OCI-LY7 (cell line): Measurements from ENCODE around the gene ARTN. TPM values are rescaled to one million over a fixed set of nuclear protein-coding genes. Genes with fewer than 3 reads are reported as not detected.

Experiments
- BruUV-seq: library from RNA; stranded (reverse); fragments of 400-500 nt; replicated peaks from 2 replicates; lab custom pipeline; 2021; lab: Mats Ljungman, UMichigan
- CTCF ChIA-PET: fragments of 300-600 bp; sonication (Branson Sonifier 250); formaldehyde crosslinking; loops from one replicate; lab custom pipeline; 2022; ENCODE audit warnings: antibody characterized with exemption; ENCODE audit not compliant: unreplicated experiment; lab: Charles Lee
- POLR2A ChIA-PET: fragments of 300-600 bp; sonication (Branson Sonifier 250); formaldehyde crosslinking; loops from one replicate; lab custom pipeline; 2022; ENCODE audit warnings: antibody characterized with exemption; lab: Charles Lee
- DNase-seq: peaks from one replicate; pipeline ENCODE4 v3.0.0-alpha.2; 2015; ENCODE audit warnings: low spot score
- H2AFZ ChIP-seq: fragments of 200-600 bp; sonication (generic), shearing (Covaris generic); 2 replicates; pipeline ENCODE4 v1.6.1; 2014; ENCODE audit warnings: mild to moderate bottlenecking, antibody characterized with exemption, low read length, moderate library complexity
- H3K27ac ChIP-seq: fragments of 200-600 bp; sonication (generic); 2 replicates; pipeline ENCODE4 v1.5.1; 2014; ENCODE audit warnings: mixed run types, low read depth, mild to moderate bottlenecking, moderate library complexity, low read length, inconsistent platforms; ENCODE audit not compliant: poor library complexity, severe bottlenecking
- H3K36me3 ChIP-seq: fragments of 200-600 bp; sonication (generic); 2 replicates; pipeline ENCODE4 v1.6.1; 2014; ENCODE audit warnings: mild to moderate bottlenecking, antibody characterized with exemption, low read length, moderate library complexity, mixed read lengths; ENCODE audit not compliant: insufficient read depth
- H3K4me1 ChIP-seq: fragments of 200-600 bp; sonication (generic); 2 replicates; pipeline ENCODE4 v1.5.1; 2014; ENCODE audit warnings: mild to moderate bottlenecking, low read length; ENCODE audit not compliant: insufficient read depth, poor library complexity, severe bottlenecking
- H3K4me2 ChIP-seq: fragments of 200-600 bp; sonication (generic); 2 replicates; pipeline ENCODE4 v1.6.1; 2014; ENCODE audit warnings: mild to moderate bottlenecking, low read length
- H3K4me3 ChIP-seq: fragments of 200-600 bp; sonication (generic); 2 replicates; pipeline ENCODE4 v1.5.1; 2014; ENCODE audit warnings: mild to moderate bottlenecking, low read depth, low read length; ENCODE audit not compliant: poor library complexity, severe bottlenecking
- H3K79me2 ChIP-seq: fragments of 200-600 bp; sonication (generic); 2 replicates; pipeline ENCODE4 v1.6.1; 2016; ENCODE audit warnings: low read depth, mild to moderate bottlenecking, low read length, moderate library complexity, mixed read lengths; ENCODE audit not compliant: insufficient read depth
- H3K9me2 ChIP-seq: fragments of 200-600 bp; sonication (generic); 2 replicates; pipeline ENCODE4 v1.6.1; 2016; ENCODE audit warnings: mild to moderate bottlenecking, low read length, mixed read lengths; ENCODE audit not compliant: insufficient read depth
- H3K9me3 ChIP-seq: fragments of 200-600 bp; sonication (generic); 2 replicates; pipeline ENCODE4 v1.6.1; 2014; ENCODE audit warnings: mild to moderate bottlenecking, mixed run types, low read length, mixed read lengths
- H4K20me1 ChIP-seq: fragments of 200-600 bp; sonication (generic); 2 replicates; pipeline ENCODE4 v1.6.1; 2014; ENCODE audit warnings: mild to moderate bottlenecking, antibody characterized with exemption, low read length, moderate library complexity, mixed read lengths; ENCODE audit not compliant: insufficient read depth
- EZH2phosphoT487 ChIP-seq: fragments of 200-600 bp; sonication (generic); IDR thresholded peaks from 2 replicates; pipeline ENCODE4 v1.6.1; 2018; ENCODE audit warnings: low read depth, borderline replicate concordance, mild to moderate bottlenecking, mixed run types, antibody characterized with exemption, low read length, moderate library complexity, mixed read lengths
- intact Hi-C: fragments of 100-400 bp; cut with micrococcal nuclease; formaldehyde crosslinking; loops from one replicate; pipeline ENCODE4 v1.10.0; 2022; ENCODE audit not compliant: unreplicated experiment
- total RNA-seq, 2 experiments: library from RNA; depleted of rRNA in 1 of 2; stranded (reverse); fragments of >200 nt in 1 of 2; shearing (Covaris generic) in 1 of 2; gene quantifications; 2 replicates each; pipeline ENCODE4 v1.2.3, GENCODE V29; 2014 to 2022
- TF ChIP-seq, protein P1 (sequence below): fragments of 200-600 bp; sonication (generic); conservative IDR thresholded peaks from 2 replicates; pipeline ENCODE4 v1.5.1; 2014; ENCODE audit warnings: mild to moderate bottlenecking, antibody characterized with exemption, low read length, moderate library complexity, mixed read lengths

The ARTN gene
- total RNA-seq, 2 experiments from 2014 or later, result 0.44 to 1.2 TPM

DNA sequence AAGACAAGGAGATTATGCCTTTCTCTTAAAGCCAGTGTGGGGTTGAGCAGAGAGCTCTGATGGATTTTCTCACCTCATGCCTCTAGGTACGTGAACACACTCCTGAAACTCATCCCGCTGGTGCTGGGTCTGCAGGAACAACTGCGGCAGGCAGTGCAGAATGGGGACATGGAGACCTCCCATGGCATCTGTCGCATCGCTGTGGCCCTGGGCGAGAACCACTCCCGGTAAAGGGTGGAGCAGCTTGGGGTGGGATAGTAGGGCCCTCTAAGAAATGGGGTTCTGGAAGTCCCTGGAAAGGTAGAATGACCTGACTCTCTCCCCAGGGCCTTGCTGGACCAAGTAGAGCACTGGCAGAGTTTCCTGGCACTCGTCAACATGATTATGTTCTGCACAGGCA is 22.6 kb downstream of the ARTN start:
- CTCF ChIA-PET, result no interaction called here

DNA sequence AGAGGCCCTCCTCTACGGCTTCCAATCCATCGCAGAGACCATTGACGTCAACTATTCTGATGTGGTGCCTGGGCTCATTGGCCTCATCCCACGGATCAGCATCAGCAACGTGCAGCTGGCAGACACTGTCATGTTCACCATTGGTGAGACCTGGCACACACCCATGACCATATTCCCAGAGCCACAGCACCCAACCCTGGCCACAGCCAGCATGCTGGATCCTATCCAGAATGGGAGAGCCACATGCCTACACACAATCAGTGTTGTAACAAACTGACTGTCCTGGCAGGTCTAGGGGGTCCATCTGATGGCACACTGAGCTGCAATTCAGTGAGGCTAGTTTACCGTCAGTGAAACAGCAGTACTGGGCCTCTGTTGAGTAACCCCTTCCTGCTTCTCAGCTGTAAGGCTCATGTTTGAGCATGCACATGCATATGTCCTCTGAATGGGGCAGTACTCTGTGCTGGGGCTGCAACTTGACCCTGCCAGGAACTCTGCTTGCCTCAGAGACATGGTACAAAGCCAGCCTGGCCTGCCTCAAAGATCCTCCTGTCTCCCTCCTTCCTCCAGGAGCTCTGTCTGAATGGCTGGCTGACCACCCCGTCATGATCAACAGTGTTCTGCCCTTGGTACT is 23.9 kb downstream of the ARTN start:
- Histone ChIP-seq H3K9me3 (no peaks in the 10 kb centered on the region), H3K27ac (no peak overlapping the region), H3K36me3 (peaks cover 29% of the 10 kb centered on the region; the same call in 1 of the 2 replicates), H2AFZ (no peak overlapping the region), H3K4me3 (no peak overlapping the region), H3K4me2 (no peak overlapping the region), H3K9me2 (no peaks in the 10 kb centered on the region), H3K4me1 (no peaks in the 10 kb centered on the region), H4K20me1 (peaks cover 4% of the 10 kb centered on the region), H3K79me2 (no peaks in the 10 kb centered on the region)
- BruUV-seq, result no TSS peak
- intact Hi-C loops, result no loop called here
- no peak for DNase-seq
- TF ChIP-seq, protein P1, sequence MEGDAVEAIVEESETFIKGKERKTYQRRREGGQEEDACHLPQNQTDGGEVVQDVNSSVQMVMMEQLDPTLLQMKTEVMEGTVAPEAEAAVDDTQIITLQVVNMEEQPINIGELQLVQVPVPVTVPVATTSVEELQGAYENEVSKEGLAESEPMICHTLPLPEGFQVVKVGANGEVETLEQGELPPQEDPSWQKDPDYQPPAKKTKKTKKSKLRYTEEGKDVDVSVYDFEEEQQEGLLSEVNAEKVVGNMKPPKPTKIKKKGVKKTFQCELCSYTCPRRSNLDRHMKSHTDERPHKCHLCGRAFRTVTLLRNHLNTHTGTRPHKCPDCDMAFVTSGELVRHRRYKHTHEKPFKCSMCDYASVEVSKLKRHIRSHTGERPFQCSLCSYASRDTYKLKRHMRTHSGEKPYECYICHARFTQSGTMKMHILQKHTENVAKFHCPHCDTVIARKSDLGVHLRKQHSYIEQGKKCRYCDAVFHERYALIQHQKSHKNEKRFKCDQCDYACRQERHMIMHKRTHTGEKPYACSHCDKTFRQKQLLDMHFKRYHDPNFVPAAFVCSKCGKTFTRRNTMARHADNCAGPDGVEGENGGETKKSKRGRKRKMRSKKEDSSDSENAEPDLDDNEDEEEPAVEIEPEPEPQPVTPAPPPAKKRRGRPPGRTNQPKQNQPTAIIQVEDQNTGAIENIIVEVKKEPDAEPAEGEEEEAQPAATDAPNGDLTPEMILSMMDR, result no peak
- no peak for TF ChIP-seq EZH2phosphoT487
- ChIA-PET POLR2A (no interaction called here), CTCF (interaction anchor here (1.2 kb wide), 1 partner anchor 22 kb away, joined by 3 read pairs; no protein-coding TSS in a partner anchor)

More for the DNA sequence above, 22.6 kb downstream of the ARTN start:
- POLR2A ChIA-PET, result no interaction called here
- Histone ChIP-seq H3K9me2 (no peaks in the 10 kb centered on the region), H3K4me3 (no peak overlapping the region), H3K27ac (no peak overlapping the region), H3K4me1 (no peaks in the 10 kb centered on the region), H3K4me2 (no peak overlapping the region), H3K36me3 (peaks cover 26% of the 10 kb centered on the region; the same call in 1 of the 2 replicates), H2AFZ (no peak overlapping the region), H3K9me3 (no peaks in the 10 kb centered on the region), H3K79me2 (no peaks in the 10 kb centered on the region), H4K20me1 (peaks cover 4% of the 10 kb centered on the region)
- intact Hi-C loops, result no loop called here
- DNase-seq, result no peak
- no TSS peak for BruUV-seq
- TF ChIP-seq, protein P1, result no peak
- no peak for TF ChIP-seq EZH2phosphoT487
